Stimulated activated CD4-positive, alpha-beta T cell treated with anti-CD3 and anti-CD28 coated beads, Interleukin-12 subunit alpha, Interleukin-12 subunit beta, amount 100 ng/mL, for 48 hours (primary cell): Measurements from ENCODE around the gene FAR1.
A peak's percentile ranks its signal among the peaks of the same experiment; 100 is the strongest.
"Not testable (repeated sequence)": the region's sequence is repeated elsewhere in the genome, so short reads cannot be mapped to it uniquely, and the experiment has no call there.

ENCODE experiments used
- DNase-seq, 3 donors: peaks; one replicate each; pipeline ENCODE4 v3.0.0-alpha.2; 2020; ENCODE audit warnings: low read depth in 2 of 3, low spot score in 1 of 3

FAR1 gene, protein sequence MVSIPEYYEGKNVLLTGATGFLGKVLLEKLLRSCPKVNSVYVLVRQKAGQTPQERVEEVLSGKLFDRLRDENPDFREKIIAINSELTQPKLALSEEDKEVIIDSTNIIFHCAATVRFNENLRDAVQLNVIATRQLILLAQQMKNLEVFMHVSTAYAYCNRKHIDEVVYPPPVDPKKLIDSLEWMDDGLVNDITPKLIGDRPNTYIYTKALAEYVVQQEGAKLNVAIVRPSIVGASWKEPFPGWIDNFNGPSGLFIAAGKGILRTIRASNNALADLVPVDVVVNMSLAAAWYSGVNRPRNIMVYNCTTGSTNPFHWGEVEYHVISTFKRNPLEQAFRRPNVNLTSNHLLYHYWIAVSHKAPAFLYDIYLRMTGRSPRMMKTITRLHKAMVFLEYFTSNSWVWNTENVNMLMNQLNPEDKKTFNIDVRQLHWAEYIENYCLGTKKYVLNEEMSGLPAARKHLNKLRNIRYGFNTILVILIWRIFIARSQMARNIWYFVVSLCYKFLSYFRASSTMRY

DNA sequence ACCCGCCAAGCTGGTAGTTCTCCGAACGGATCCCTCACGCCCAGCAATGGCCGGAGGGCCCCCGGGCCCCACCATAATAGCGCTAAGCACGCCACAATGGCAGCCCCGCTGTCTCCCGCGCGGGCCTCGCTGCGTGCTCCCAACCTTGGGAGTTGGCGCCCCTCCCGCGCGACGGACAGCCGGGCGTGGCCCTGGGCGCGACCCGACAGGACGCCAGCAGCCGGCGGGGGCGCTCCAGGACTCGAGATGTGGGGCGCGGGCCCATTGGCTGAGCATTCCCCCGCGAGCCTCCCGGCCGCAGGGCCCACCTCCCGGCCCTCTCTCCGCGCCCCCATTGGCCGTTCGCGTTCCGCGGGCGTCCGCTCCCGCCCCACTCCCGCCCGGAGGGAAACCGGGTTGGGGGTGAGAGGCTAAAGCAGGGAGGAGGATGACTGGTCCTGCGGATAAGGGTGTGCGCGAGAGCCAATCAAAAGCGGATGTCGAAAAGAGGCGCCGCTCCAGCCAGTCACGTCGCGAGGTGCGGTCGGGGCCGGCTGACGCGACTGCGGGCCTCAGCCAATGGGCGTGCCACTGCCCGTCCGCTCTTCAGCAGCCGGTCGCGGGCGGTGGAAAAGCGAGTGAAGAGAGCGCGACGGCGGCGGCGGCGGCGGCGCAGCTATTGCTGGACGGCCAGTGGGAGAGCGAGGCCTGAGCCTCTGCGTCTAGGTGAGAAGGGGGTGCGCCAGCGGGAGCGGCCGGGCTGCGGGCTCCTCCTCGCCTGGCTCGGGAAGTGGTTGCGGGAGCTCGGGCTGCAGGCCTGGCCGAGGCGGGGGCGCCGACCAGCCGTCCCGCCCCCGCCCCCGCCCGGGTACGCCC is at the start of gene FAR1:
Gene FAR1 (plus strand): TSS at position 567 of the 855 bp plus-strand sequence. CDS start 26,098 bp downstream, outside the sequence.
- DNase-seq: peak; percentile 90 to 95 (median 95)

DNA sequence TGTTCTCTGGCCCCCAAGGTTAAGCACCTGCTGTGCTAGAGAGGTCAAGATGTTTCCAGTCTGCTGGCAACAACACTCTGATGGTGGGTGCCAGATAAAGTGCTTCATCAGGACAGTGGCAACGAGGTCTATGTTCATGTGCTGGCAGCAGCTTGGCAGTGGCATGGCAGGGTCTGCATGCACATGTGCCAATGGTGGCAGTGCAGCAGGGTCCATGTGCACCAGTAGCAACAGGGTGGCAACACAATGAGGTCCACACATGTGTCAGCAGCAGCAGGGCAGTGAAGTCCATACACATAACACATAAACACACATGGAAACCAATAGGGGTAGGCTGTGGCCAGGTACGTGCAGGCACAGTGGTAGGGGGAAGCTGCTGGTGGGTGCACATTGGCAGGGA is 48.4 kb upstream of the FAR1 start:
- DNase-seq: no peak

DNA sequence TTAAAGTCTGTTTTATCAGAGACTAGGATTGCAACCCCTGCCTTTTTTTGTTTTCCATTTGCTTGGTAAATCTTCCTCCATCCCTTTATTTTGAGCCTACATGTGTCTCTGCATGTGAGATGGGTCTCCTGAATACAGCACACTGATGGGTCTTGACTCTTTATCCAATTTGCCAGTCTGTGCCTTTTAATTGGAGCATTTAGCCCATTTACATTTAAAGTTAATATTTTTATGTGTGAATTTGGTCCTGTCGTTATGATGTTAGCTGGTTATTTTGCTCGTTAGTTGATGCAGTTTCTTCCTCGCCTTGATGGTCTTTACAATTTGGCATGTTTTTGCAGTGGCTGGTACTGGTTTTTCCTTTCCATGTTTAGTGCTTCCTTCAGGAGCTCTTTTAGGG is 41.6 kb upstream of the FAR1 start:
- not testable (repeated sequence) for DNase-seq

DNA sequence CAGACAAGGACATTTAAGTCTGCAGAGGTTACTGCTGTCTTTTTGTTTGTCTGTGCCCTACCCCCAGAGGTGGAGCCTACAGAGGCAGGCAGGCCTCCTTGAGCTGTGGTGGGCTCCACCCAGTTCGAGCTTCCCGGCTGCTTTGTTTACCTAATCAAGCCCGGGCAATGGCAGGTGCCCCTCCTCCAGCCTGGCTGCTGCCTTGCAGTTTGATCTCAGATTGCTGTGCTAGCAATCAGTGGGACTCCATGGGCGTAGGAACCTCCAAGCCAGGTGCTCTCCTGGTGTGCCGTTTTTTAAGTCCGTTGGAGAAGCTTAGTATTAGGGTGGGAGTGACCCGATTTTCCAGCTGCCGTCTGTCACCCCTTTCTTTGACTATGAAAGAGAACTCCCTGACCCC is 39.8 kb upstream of the FAR1 start:
- not testable (repeated sequence) for DNase-seq

DNA sequence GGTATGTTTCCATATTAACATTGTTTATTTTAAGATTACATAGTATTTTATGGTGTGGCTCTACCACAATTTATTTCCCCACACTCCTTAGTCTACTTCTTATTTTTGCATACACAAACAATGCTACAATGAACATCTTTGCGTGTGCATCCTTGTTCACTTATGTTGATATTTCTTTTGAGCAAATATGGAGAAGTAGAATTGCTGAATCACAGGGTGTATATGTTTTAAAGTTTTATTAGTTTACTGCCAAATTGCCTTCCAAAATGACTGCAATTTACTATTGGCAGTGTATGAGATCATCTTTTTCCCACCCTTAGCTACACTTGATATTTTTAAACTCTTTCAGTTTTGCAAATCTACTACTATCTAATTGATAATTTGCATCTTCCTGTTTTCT is 38.7 kb upstream of the FAR1 start:
- DNase-seq: no peak

DNA sequence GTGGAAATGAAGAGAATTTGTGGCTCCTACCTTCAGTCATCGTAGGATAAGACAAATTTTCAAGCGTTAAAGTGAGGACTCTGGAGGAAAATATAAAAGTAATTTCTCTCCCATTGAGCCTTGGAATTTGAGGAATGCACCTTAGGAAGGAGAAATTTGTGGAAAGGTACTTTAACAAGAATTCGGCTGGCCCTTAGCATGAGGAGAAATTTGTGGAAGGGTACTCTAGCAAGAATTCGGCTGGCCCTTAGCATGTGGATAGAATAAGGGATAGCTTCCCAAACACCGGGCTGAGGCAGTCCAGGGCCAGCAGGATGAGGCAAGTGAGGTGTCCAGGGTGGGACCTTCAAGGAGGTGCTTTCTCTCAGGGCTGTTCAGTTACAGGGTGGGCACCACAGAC is 33.2 kb upstream of the FAR1 start:
- DNase-seq: no peak

DNA sequence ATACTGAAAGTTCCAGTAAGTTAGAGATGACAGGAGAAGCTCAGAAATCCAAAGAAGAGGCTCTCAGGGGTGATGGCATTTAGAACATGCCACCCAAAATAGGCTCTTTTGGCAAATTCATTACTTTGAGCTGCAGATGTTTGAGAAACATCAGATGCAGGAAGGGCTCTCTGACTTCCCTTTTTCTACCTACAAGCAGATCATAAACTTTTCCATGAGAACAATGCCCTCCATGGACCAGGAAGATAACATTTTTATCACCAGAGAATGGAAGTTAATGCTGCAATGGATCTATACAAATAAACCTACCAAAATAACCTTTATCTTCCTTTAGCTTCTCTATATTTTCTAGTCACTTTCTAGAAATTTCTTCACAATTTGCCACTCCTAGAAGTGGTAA is 32.7 kb upstream of the FAR1 start:
- no peak for DNase-seq

DNA sequence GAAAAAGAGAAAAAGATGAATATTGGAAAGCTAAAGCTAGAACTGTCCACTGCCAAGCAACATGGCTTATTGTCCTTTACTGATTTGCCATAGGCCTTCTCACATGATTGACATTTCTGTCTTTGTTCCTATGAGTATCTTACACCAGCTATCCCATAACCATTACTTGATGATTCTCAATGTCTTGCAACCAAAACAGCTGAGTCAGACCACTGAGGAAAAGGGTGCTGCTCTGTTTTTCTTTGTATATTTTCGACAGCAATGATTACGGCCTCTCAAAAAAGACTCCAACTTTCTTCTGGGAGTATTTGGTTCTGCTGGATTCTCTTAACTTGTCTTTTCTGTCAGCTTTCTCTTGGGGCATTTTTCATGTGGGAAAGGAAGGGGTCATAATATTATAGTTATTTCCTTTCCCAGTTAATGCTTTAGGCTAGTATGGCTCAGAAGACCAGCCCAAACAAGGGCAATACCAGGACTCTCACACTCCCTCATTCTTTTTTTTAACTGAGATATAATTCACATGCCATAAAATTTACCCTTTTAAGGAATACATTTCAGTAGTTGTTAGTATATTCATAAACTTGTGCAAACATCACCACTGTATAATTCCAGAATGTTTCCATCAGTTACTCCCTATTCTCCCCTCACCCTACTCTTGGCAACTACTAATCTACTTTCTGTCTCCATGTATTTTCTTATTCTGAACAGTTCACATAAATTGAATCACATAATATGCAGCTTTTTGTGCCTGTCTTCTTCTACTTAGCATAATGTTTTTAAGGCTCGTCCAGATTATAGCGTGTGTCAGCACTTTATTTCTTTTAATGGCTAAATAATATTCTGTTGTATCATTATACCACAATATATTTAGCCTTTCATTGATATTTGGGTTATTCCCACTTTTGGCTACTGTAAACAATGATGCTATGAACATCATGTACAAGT is 31.1 kb upstream of the FAR1 start:
- no peak for DNase-seq

DNA sequence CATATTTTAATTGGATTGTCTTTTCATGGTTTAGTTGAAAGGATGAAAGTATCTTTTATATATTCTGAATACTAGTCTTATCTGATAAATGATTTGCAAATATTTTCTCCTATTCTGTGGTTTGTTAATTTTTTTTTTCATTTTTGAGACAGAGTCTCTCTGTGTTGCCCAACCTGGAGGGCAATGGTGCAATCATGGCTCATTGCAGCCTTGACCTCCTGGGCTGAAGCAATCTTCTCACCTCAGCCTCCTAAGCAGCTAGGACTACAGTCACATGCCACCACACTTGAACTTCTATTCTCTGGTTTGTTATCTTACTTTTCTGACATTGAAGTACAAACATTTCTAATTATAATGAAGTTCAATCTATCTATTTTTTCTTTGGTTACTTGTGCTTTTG is 30.0 kb upstream of the FAR1 start:
- no peak for DNase-seq

DNA sequence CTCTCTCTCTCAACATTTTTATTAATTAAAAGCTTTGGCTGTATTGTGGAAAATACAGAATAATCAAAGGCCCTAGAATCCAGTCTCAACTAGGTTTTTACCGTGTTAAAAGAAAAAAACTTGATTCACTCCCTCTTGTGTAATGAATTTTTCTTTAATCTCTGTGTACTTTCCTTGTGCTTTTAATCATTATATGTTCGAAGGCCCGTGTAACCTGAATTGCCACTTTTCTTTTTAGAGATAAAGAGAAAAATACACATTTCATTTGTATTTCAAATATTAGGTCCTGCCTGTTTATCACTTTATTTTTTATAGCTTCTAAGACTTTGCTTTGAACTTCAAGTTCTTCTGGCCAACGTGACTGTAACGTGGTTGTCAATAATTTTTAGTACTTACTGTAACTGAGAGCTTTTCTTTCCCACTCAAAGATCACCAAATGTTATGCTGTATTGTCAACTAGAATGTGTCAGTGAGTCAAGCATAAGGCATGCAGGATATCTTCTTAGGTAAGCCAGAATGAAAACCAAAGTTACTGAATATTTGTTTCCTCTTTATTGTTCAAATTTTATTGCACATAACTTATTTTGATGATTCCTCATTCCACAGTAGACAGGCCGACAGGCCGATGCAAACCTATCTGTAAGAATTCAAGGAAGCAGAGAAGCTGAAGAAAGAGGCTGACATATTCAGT is 23.3 kb upstream of the FAR1 start:
- no peak for DNase-seq

DNA sequence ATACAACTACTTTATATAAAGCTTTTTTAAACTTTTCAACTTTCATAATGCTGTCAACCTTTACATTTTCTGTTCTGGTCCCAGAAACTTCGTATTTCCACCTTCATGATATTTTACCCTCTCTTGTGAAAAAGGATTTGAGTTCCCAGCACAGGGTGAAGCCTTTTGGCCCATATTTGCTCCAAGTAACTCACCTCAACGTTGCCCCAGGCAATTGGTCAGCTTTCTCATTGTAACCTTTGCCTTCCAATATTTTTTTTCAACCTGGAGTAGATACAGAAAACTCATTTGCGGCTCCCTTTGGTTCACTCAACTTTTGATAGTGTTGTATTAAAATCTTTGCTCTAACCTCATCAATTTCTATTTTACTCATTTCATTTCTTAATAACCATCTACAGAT is 21.1 kb upstream of the FAR1 start:
- no peak for DNase-seq

DNA sequence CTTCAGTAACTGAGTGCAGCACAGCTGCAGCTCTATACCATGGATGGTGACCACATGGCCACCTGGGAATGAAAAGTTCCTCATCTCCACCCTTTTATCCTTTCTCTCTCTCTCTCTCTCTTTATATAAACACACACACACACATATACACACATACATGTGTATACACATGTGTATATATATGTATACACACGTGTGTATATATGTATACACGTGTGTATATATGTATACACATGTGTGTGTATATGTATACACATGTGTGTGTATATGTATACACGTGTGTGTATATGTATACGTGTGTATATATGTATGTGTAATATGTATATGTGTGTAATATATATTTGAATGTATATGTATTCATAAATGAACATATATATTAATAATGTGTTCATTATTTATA is 18.8 kb upstream of the FAR1 start:
- DNase-seq: no peak

DNA sequence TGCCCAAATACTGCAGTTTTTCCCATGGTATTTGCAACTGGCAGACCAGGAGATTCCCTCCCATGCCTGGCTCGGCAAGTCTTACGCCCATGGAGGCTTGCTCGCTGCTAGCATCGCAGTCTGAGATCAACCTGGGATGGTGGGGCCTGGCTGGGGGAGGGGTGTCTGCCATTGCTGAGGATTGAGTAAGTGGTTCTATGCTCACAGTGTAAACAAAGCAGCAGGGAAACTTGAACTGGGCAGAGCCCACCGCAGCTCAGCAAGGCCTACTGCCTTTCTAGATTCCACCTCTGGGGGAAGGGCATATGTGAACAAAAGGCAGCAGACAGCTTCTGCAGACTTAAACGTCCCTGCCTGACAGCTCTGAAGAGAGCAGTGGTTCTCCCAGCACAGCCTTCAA is 17.0 kb upstream of the FAR1 start:
- not testable (repeated sequence) for DNase-seq

DNA sequence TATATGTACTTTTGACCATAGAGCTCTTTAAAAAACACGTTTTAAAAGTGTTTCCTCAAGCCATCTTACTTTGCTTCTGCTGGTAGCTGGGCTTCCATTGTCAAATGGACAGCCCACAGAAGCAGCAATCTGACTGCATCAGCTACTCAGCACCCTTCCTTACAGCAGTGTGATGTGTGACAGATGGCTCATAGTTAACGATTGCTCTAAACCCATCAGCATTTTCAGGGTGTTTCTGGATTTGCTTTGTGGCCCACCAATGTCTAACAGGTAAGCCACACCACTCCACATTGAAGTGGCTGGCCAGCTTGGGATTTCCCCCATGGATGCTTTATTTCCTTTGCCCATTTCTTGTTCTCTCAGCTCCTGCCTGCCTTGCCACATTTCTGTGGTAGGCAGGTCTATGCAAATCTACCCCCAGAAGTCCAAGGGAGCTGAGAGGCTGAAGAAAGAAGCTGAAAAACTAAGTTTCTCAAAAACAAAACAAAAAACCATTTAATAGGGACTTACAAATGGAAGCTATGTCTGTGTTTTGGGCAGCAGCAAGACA is 7.3 kb upstream of the FAR1 start:
- DNase-seq: no peak

DNA sequence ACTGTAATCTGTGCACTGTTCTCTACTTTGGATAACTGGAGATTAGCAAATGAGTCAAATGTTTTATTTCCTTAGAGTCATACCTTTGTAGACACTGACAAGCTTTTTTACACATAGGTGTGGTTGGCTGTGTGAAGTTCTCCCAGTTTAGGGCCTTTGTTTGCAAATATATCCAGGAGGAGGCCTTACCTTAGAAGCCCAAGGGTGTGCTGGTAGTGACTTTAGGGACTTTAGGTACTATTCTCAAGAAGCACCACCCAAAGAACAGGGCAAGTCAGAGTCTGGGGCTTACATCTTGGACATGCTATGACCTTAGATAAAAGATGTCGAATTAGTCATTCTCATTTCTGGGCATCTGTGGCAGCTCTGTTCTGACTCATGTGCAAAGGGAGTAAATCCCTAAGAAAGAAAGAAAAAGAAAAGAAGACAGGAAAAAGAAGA is 4.8 kb upstream of the FAR1 start:
- no peak for DNase-seq

DNA sequence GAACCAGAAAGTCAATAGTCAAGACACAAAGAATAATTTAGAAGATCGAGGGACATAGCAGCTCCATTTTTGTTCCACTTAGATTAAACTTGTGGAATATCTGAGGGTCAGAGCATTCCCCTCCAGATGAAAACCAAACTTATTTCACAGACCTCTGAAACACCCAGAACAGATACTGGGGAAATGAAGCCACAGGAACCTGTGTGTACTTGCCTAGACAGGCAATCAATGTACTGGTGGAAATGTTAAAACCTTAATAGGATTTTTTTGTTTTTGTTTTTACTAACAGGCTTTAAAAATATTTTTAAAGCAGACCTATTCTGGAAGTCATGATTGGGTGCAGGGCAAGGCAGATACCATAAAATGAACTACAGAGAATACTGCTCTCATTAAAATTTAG is 4.1 kb upstream of the FAR1 start:
- no peak for DNase-seq

DNA sequence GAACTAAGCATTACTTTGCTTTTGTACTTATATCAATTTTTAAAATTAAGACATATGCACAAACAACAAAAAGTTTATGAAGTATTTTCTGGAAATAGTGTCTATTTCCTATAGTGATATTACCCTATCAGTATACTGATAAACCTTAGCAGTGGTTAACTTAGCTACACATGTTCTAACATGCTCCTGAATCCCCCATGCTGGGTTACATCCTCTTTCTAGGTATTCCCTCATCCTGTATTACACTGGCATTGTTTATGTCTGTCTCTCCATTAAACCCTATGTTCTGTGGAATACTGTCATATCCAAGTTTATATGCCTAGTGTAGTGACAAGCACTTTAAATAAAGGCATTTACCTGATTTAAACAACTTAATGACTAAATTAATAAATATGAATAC is 1.8 kb upstream of the FAR1 start:
- no peak for DNase-seq

DNA sequence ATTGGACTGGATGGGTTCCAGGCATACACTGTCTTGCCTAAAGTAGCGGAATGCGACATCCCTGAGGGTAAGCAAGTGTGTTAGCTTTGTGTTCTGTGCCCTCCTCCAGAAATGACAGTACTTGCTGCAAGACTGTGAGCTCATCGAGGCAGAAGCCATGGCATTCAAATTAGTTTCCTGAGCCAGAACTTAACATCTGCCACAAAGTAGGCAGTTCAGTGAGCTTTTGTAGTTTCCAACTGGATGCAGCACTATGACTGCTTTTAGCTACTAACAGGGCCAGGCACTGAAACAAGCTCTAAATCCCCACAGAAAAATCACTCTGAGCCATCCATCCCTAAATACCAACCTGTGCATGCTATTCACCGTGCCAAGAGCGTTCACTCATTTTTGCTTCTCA is 1.2 kb upstream of the FAR1 start:
- no peak for DNase-seq

DNA sequence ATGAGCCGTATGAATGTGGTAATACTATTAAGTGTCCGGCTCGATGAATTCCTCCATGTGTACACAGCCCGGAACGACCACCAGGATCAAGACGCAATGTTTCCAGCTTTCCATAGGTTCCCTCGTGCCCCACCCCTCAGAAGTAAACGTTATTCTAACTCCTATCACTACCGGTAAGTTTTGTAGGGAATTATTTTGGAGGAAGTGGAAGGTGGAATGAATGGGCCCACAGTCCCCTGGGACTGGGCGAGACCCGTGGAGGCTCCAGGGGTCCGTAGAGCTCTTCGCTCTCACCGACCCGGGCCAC is 720 bp upstream of the FAR1 start:
- DNase-seq: no peak

DNA sequence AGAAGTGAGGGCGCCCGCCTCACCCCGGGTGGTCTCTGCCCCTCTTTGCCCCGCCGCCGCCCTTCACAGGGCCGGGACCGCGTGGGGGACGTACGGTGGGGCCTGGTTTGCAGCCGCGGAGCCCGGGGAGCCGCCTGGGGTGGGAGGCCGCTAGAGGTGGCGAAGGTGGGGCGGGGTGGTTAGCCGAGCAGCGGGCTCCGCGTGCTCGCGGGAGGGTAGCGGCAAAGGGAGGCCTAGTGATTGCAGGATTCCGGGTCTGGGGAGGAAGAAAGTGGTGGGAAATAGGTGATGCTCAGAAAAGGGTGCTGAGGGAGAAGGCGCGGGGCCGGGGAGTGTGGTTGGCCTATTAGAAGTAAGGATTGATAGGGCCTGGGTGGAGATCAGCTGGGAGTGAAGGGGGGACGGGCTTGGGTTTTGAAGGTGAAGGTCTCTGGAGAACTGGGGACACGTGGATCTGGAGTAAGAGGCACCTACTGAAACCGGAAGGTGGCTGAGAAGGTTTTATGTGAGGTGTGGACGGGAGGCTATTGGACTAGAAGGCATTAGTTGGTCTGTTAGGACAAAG is 571 bp downstream of the FAR1 start:
- DNase-seq: peak in 2 of 3 donors; percentile 14 to 39
